ENCODE results near the gene AKIRIN2. TPM values are rescaled to one million over a fixed set of nuclear protein-coding genes. Genes with fewer than 3 reads are reported as not detected.

The AKIRIN2 gene
- total and polyA plus RNA-seq, 4 donors = 11.0 to 18.8 (median 14.4) TPM

DNA sequence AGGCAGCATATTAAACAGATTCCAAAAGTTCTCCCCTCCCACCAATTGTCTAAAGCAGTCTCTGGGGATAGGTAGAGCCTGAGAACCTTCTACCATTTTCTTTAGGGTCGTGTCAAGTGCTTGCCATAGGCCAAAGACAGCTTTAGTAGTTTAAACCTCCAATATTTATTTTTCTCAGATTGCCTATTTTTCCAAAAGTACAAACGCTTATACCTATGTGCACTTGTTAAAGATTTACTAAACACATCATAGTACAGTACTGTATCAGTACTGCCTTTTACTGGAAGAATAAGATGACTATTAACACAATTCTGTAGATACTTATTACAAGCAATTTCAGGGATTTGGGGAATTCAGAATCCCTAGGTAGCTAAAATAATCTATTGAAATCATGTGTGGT lies 29.4 kb downstream of the AKIRIN2 start:
- Histone ChIP-seq H3K4me1 (ENCODE audit: control insufficient read depth in 4 of 4, insufficient read depth in 4 of 4, low read length in 3 of 4) (peaks cover 14 to 42% (median 24%) of the 10 kb centered on the region in 4 donors), H3K9ac (ENCODE audit: low read depth in 1 of 2, low read length in 2 of 2) (peak overlapping the region in 1 of 2 donors; percentile 71), H3K27me3 (ENCODE audit: control insufficient read depth in 4 of 4, insufficient read depth in 4 of 4, low read length in 3 of 4) (no peaks in the 10 kb centered on the region), H3K36me3 (ENCODE audit: control insufficient read depth in 4 of 4, insufficient read depth in 3 of 4, low read depth in 1 of 4, low read length in 3 of 4) (peaks cover 0 to 13% (median 10%) of the 10 kb centered on the region in 4 donors), H3K27ac (ENCODE audit: low read depth in 1 of 2, low read length in 2 of 2) (peak overlapping the region; percentile 93 to 97), H3K4me3 (ENCODE audit: low read depth in 1 of 3, low read length in 3 of 3) (no peak overlapping the region), H3K9me3 (ENCODE audit: control insufficient read depth in 4 of 4, low read length in 3 of 4) (no peaks in the 10 kb centered on the region)
- no peak for TF ChIP-seq YY1 (IDR thresholded peaks at IDR 0.05)
- TF ChIP-seq HNF4A (conservative IDR thresholded peaks at IDR 0.05) = no peak
- TF ChIP-seq FOXA2 (IDR thresholded peaks at IDR 0.05) = no peak
- no peak for TF ChIP-seq NR2F2 (IDR thresholded peaks at IDR 0.05)
- no peak for TF ChIP-seq SP1 (IDR thresholded peaks at IDR 0.05)
- no peak for TF ChIP-seq TAF1 (conservative IDR thresholded peaks at IDR 0.05)
- TF ChIP-seq, protein P1, sequence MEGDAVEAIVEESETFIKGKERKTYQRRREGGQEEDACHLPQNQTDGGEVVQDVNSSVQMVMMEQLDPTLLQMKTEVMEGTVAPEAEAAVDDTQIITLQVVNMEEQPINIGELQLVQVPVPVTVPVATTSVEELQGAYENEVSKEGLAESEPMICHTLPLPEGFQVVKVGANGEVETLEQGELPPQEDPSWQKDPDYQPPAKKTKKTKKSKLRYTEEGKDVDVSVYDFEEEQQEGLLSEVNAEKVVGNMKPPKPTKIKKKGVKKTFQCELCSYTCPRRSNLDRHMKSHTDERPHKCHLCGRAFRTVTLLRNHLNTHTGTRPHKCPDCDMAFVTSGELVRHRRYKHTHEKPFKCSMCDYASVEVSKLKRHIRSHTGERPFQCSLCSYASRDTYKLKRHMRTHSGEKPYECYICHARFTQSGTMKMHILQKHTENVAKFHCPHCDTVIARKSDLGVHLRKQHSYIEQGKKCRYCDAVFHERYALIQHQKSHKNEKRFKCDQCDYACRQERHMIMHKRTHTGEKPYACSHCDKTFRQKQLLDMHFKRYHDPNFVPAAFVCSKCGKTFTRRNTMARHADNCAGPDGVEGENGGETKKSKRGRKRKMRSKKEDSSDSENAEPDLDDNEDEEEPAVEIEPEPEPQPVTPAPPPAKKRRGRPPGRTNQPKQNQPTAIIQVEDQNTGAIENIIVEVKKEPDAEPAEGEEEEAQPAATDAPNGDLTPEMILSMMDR (IDR thresholded peaks at IDR 0.05; ENCODE audit: low read depth, low read length, missing input control) = no peak
- no peak for TF ChIP-seq HNF4G (IDR thresholded peaks at IDR 0.05)
- TF ChIP-seq RXRA (IDR thresholded peaks at IDR 0.05) = no peak
- TF ChIP-seq, protein P2, sequence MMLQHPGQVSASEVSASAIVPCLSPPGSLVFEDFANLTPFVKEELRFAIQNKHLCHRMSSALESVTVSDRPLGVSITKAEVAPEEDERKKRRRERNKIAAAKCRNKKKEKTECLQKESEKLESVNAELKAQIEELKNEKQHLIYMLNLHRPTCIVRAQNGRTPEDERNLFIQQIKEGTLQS (IDR thresholded peaks at IDR 0.05) = no peak
- TF ChIP-seq, protein P3, sequence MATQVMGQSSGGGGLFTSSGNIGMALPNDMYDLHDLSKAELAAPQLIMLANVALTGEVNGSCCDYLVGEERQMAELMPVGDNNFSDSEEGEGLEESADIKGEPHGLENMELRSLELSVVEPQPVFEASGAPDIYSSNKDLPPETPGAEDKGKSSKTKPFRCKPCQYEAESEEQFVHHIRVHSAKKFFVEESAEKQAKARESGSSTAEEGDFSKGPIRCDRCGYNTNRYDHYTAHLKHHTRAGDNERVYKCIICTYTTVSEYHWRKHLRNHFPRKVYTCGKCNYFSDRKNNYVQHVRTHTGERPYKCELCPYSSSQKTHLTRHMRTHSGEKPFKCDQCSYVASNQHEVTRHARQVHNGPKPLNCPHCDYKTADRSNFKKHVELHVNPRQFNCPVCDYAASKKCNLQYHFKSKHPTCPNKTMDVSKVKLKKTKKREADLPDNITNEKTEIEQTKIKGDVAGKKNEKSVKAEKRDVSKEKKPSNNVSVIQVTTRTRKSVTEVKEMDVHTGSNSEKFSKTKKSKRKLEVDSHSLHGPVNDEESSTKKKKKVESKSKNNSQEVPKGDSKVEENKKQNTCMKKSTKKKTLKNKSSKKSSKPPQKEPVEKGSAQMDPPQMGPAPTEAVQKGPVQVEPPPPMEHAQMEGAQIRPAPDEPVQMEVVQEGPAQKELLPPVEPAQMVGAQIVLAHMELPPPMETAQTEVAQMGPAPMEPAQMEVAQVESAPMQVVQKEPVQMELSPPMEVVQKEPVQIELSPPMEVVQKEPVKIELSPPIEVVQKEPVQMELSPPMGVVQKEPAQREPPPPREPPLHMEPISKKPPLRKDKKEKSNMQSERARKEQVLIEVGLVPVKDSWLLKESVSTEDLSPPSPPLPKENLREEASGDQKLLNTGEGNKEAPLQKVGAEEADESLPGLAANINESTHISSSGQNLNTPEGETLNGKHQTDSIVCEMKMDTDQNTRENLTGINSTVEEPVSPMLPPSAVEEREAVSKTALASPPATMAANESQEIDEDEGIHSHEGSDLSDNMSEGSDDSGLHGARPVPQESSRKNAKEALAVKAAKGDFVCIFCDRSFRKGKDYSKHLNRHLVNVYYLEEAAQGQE (IDR thresholded peaks at IDR 0.05) = no peak
- TF ChIP-seq, protein P4, sequence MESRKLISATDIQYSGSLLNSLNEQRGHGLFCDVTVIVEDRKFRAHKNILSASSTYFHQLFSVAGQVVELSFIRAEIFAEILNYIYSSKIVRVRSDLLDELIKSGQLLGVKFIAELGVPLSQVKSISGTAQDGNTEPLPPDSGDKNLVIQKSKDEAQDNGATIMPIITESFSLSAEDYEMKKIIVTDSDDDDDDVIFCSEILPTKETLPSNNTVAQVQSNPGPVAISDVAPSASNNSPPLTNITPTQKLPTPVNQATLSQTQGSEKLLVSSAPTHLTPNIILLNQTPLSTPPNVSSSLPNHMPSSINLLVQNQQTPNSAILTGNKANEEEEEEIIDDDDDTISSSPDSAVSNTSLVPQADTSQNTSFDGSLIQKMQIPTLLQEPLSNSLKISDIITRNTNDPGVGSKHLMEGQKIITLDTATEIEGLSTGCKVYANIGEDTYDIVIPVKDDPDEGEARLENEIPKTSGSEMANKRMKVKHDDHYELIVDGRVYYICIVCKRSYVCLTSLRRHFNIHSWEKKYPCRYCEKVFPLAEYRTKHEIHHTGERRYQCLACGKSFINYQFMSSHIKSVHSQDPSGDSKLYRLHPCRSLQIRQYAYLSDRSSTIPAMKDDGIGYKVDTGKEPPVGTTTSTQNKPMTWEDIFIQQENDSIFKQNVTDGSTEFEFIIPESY (IDR thresholded peaks at IDR 0.05) = no peak
- no peak for TF ChIP-seq RAD21 (IDR thresholded peaks at IDR 0.05)
- TF ChIP-seq, protein P5, sequence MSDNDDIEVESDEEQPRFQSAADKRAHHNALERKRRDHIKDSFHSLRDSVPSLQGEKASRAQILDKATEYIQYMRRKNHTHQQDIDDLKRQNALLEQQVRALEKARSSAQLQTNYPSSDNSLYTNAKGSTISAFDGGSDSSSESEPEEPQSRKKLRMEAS (IDR thresholded peaks at IDR 0.05) = no peak
- TF ChIP-seq JUND (IDR thresholded peaks at IDR 0.05) = no peak
- no peak for TF ChIP-seq FOXA1 (IDR thresholded peaks at IDR 0.05)
- no peak for TF ChIP-seq EGR1 (IDR thresholded peaks at IDR 0.05; ENCODE audit: low read depth in 2 of 2)
- no peak for TF ChIP-seq GABPA (IDR thresholded peaks at IDR 0.05 in 1 of 2, conservative IDR thresholded peaks at IDR 0.05 in 1 of 2)
- WGBS = 40% methylated on average over 2 of the region's 2 CpGs
- DNase-seq (ENCODE audit: low spot score) = no peak
